Femur (tissue), 1 donor: ENCODE results near the gene IRF5.
"Not testable (repeated sequence)": the region's sequence is repeated elsewhere in the genome, so short reads cannot be mapped to it uniquely, and the experiment has no call there.

Experiments used
- DNase-seq: peaks from one replicate; pipeline ENCODE4 v3.0.0-alpha.2; 2017

The IRF5 gene

DNA sequence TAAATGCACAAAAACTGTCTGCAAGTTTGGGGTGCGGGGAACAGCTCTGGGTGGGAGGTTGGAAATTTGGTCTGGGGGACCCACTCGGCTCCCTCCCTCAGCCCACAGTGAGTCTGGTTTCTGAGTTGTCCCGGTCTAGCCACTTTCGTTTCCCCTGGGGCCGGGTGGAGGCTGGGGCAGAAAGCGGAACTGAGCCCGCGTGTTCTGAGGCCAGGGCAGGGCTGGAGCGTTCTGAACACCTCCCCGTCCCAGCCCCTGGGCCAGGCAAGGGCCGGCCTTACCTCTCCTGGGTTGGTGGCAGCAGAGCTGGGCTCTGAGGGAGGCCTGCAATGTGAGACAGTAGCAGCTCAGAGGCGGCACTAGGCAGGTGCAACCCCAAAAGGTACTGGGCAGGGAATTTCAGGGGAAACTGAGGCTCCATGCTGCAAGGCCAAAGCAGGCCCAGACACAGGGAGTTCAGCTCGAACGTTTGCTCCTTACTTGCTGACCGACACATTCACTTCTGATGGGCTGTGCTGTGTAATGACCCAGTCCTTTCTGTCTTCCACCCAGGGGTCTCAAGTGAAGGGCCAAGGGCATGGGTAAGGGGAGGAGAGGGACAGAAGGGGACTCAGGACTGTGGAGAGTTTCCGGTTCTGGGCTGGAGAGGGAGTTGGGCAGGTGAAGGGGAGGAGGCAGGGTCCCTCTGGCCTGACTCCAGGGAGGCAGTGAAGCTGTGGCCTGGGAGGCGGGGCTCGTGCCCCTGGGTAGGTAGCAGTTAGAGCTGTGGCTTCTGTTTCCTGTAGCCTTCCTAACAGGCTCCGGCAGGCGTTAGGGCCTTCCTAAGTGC, 3.0 kb downstream of the IRF5 start:
- peak; percentile 65 for DNase-seq

DNA sequence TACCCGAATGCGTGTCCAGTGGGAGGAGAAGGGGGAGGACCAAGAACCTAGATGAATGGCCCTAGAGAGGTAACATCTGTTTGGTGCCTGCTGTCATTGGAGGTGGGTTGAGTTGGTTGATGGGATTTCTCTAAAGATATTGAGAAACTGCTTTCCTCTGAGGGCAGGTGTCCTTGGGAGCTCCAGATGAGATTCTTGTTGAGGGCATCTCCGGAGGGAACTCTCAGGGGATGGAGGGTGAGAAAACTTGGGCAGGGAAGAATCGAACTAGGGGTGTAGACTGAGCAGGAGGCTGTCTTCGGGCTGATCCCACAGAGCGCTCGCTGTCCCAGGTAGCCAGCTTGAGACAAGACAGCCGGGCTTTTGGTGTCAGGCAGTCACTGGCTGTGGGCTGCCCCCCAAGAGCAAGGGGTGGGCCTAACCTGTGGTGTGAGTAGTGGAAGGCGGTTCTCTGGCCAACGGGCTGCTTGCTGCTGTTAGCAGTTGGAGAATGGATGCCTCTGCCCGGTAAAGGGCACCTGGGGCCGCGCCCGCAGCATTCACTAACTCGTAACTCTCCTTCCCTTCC, 3.7 kb downstream of the IRF5 start:
- no peak for DNase-seq

DNA sequence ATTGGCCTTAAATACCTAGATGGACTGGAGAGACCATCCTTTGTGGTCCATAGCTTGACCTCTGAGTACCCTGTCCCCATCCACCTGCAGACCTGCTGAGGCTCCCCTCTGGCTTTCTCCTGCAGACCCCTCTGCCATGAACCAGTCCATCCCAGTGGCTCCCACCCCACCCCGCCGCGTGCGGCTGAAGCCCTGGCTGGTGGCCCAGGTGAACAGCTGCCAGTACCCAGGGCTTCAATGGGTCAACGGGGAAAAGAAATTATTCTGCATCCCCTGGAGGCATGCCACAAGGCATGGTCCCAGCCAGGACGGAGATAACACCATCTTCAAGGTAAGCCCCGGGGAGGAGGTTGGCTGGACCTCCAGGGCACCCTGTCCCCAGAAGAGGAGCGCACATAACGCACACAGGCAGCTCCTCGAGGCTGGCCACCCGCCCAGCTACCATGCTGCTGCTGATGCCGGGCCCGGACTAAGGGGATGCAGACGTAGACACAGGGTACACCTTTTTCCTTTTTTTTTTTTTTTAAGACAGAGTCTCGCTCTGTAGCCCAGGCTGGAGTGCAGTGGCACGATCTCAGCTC, 4.3 kb downstream of the IRF5 start:
- DNase-seq: no peak

DNA sequence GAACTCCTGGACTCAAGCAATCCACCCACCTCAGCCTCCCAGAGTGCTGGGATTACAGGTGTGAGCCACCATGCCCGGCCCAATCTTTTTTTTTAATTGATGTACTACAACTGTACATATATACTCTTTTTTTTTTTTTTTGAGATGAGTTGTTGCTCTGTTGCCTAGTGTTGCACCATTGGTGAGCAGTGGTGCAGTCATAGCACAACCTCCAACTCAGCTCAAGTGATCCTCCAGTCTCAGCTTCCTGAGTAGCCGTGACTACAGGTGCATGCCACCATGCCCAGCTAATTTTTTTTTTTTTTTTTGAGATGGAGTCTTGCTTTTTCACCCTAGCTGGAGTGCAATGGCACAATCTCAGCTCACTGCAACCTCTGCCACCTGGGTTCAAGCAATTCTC, 5.5 kb downstream of the IRF5 start:
- DNase-seq: not testable (repeated sequence)

- no peak for DNase-seq
These were observed 6.9 kb downstream of the IRF5 start for GRCh38 chr7:128944487-128945236.

DNA sequence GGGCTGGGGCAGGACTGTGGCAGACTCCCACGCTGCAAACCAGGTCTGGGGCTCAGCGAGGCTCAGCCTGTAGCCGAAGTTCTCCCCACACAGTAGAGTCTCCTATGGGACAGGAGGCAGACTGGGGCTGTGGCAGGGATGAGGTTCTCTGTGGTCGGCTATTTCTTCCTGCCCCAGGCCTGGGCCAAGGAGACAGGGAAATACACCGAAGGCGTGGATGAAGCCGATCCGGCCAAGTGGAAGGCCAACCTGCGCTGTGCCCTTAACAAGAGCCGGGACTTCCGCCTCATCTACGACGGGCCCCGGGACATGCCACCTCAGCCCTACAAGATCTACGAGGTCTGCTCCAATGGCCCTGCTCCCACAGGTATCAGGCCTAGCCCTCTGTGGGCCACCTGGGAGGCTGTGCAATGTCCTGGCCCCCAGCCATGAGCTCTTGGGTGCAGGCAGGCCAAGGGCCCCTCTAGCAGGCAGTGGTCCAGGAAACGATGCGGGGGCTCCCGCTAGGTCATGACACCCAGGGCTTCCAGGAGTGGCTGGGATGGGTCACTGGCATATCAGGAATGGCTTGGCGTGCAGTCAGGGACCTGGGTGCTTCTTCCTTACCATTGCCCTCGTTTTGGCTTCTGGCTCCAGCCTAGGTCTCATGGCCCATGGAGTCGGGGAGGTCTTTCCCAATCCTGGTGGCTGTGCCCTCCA, 8.1 kb downstream of the IRF5 start:
- no peak for DNase-seq

DNA sequence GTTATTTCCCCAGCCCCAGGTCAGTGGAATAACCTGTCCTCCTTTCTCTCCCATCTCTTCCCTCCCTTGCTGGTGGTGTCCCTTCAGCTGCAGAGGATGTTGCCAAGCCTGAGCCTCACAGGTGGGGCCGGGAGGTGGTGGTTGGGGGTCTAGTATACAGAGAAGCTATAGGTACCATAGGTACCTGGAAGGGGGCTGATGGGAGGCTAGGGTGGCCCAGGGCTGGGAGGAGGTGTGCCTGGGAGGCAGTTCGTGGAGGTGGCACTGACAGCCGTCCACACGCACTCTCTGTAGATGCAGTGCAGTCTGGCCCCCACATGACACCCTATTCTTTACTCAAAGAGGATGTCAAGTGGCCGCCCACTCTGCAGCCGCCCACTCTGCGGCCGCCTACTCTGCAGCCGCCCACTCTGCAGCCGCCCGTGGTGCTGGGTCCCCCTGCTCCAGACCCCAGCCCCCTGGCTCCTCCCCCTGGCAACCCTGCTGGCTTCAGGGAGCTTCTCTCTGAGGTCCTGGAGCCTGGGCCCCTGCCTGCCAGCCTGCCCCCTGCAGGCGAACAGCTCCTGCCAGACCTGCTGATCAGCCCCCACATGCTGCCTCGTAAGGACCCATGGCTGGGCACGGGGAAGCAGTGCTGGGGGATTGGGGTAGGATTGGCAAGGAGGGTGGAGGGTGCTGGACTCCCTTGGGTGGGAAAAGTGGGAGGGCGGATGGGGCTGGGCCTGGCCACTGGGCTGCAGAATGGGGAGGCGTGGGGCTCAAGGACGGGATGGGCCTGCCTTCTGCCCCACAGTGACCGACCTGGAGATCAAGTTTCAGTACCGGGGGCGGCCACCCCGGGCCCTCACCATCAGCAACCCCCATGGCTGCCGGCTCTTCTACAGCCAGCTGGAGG, 9.5 kb downstream of the IRF5 start:
- DNase-seq: no peak

GRCh38 chr7:128947854-128948253, 10.1 kb downstream of the IRF5 start:
- DNase-seq: no peak

- no peak for DNase-seq
These were observed 10.7 kb downstream of the IRF5 start for GRCh38 chr7:128948312-128948973.

DNA sequence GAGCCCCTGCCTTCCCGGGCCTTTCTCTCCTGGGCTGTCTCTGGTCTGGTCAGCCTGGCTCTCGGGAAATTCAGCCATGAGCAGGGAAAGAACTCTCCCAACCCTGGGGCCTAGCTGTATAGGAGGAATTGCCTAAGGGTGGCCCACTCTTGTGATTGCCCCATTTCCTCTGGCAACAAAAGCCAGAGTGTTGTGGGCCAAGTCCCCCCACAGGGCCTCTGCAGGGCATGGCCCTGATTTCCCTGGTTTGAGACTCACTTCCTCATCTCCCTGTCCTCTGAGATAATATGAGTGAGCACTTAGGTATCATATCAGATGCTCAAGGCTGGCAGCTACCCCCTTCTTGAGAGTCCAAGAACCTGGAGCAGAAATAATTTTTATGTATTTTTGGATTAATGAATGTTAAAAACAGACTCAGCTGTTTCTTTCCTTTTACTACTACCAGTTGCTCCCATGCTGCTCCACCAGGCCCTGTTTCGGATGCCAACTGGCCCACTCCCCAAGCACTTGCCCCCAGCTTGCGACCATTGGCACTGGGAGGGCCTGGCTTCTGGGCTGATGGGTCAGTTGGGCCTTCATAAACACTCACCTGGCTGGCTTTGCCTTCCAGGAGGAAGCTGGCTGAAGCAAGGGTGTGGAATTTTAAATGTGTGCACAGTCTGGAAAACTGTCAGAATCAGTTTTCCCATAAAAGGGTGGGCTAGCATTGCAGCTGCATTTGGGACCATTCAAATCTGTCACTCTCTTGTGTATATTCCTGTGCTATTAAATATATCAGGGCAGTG, 11.4 kb downstream of the IRF5 start:
- DNase-seq: no peak

DNA sequence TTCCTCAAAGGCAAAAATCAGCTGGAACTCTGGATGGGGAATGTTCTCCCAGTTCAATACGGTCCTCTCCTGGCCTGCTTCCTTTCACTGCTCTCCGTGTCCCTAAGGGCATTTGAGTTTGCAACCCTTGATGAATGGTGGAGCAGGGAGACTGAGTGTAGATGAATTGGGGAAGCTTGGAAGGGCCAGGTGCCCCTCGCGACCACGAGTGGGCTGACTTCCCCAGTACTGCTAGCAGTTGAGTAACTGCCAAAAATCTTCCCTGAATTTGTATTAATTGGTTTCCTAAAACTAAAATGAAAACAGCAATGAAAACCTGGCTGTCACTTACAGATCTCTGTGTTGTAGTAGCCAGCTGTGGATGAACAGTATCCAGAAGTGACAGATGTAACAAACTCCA, 13.6 kb downstream of the IRF5 start:
- DNase-seq: no peak

DNA sequence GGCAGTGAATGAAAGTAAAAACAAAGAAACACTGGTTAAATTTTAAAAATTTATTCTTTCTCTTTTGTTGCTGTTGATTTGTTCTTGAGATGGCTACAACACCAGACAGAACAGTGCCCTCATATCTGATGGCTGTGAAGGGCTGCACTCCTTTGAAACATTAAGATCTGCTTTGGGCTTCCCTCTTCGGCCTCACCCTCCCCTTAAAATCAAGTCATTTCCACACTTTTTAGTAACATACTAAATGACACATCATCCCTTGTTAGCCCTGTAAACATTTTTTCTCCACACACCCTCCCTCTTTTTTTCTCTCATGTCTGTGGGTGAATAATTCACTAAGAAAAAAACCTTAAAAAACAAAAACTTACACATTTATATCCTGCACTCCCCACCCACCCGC, 16.4 kb downstream of the IRF5 start:
- no peak for DNase-seq

- no peak for DNase-seq
These were observed 17.4 kb downstream of the IRF5 start for GRCh38 chr7:128954830-128955802.

DNA sequence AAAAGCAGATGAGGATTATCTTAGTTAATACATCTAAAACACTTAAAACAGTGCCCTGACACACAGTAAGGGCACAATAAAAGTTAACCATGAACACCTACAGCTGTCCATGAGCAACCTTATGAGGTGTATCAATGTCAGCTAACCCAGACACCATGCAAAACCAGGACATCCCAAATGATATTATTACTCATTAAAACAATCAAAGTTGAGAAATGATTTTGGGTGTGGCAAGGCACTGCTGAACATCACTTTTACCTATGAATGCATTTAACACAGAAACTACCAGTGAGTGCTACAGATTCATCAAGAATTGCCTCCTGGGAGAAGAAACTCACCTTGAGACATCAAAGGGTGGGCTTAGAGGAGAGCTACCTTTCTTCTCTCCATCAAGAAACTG, 18.3 kb downstream of the IRF5 start:
- DNase-seq: no peak

GRCh38 chr7:128959296-128959695, 21.6 kb downstream of the IRF5 start:
- DNase-seq: no peak

DNA sequence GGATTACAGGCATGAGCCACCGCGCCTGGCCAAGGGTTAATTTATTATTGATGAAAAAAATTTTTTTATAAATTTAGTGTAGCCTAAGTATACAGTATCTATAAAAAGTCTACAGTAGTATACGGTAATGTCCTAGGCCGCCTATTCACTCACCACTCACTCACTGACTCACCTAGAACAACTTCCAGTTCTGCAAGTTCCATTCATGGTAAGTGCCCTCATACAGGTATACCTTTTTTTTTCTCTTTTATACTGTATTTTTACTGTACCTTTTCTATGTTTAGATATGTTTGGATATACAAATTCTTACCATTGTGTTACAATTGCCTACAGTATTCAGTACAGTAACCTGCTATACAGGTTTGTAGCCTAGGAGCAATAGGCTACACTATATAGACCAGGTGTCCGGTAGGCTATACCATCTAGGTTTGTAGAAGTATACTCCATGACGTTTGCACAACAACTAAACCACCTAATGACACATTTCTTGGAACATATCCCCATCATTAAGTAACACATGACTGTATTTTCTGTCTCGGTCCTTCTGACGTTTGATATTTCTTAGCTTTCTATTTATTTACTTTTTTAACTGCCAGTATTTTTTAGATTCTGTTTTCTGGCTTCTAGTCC, 23.4 kb downstream of the IRF5 start:
- DNase-seq: no peak

DNA sequence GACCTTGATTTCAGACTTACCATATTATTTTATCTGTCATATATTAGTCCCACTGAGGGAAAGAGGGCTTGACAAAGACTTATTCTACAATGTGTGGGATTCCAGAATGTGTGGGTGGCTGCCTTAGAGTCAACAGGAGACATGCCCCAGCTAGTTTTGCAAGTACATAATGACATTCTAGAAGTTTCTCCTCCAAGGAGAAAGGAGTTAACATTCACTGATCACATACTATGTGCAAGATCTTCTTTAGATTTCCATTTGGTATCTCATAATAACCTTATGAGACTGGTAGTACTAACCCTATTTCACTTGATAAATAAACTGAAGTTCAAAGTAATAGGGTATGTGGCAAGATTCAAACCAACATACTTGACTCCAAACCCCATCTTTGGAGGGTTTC, 25.2 kb downstream of the IRF5 start:
- no peak for DNase-seq

DNA sequence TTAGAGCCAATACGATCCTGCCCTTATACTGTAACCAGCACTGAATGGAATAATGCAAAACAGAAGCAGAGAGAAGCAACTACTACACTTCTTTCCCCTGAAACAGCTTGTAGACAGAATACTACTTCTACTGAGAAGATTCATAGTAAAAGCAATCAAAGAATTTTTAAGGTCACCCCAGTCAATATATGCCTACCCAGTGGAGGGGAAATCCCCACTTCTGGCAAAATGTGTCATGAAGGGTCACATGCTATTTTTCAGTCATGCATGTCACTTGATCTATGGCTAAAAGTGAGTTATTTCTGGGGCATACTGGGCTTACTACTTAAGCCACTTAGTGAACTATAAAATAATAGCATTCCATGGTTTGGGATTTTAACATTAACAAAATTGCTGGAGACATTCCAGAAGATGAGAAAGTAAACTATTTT, 25.6 kb downstream of the IRF5 start:
- DNase-seq: no peak

DNA sequence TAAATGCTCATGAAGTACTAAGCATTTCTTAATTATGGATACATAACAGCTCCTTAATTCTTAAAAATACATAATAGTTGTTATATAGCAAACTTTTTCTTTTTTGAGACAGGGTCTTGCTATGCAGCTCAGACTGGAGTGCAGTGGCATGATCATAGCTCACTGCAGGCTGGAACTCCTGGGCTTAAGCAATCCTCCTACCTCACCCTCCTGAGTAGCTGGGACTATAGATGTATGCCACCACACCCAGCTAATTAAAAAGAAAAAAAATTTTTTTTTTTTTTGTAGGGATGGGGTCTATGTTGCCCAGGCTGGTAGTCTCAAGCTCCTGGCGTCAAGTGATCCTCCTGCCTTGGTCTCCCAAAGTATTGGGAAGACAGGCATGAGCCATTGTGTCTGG, 30.9 kb downstream of the IRF5 start:
- no peak for DNase-seq
